Calu3 (cell line): Measurements from ENCODE around the gene NDFIP2. TPM values are rescaled to one million over a fixed set of nuclear protein-coding genes. Genes with fewer than 3 reads are reported as not detected.

Experiments
- BruUV-seq: library from RNA; stranded (reverse); fragments of 400-500 nt; replicated peaks from 2 replicates; lab custom pipeline; 2021; lab: Mats Ljungman, UMichigan
- CTCF ChIA-PET: fragments of 300-600 bp; sonication (Branson Sonifier 250); formaldehyde crosslinking; loops from one replicate; lab custom pipeline; 2022; ENCODE audit warnings: antibody characterized with exemption; lab: Charles Lee
- DNase-seq: peaks from one replicate; pipeline ENCODE4 v3.0.0; 2022
- H3K27ac Mint-ChIP-seq: one replicate; pipeline ENCODE4 v1.8.0; 2022; ENCODE audit warnings: mixed read lengths; ENCODE audit not compliant: unreplicated experiment
- H3K27me3 Mint-ChIP-seq: one replicate; pipeline ENCODE4 v1.8.0; 2022; ENCODE audit warnings: mixed read lengths; ENCODE audit not compliant: unreplicated experiment
- H3K36me3 Mint-ChIP-seq: one replicate; pipeline ENCODE4 v1.8.0; 2022; ENCODE audit warnings: mild to moderate bottlenecking, moderate library complexity, mixed read lengths; ENCODE audit not compliant: insufficient read depth, unreplicated experiment
- H3K4me1 Mint-ChIP-seq: one replicate; pipeline ENCODE4 v1.8.0; 2022; ENCODE audit warnings: mild to moderate bottlenecking, low read depth, mixed read lengths; ENCODE audit not compliant: unreplicated experiment
- H3K4me3 Mint-ChIP-seq: one replicate; pipeline ENCODE4 v1.8.0; 2022; ENCODE audit warnings: mild to moderate bottlenecking, low read depth, moderate library complexity, mixed read lengths; ENCODE audit not compliant: unreplicated experiment
- H3K9me3 Mint-ChIP-seq: one replicate; pipeline ENCODE4 v1.8.0; 2022; ENCODE audit warnings: low read depth, mixed read lengths; ENCODE audit not compliant: unreplicated experiment
- intact Hi-C: fragments of 100-400 bp; cut with micrococcal nuclease; formaldehyde crosslinking; loops from one replicate; pipeline ENCODE4 v1.10.0; 2022; ENCODE audit not compliant: unreplicated experiment
- total RNA-seq: library from RNA; stranded (reverse); gene quantifications from 2 replicates; pipeline ENCODE4 v1.2.3, GENCODE V29; 2022
- TF ChIP-seq, protein P1 (sequence below): fragments of 200-600 bp; IDR thresholded peaks from one replicate; pipeline ENCODE4 v1.8.0; 2022; ENCODE audit warnings: antibody characterized with exemption; ENCODE audit not compliant: unreplicated experiment

Gene NDFIP2
- total RNA-seq, 1 experiment from 2014 or later, result 26.7 TPM

- intact Hi-C loops, result no loop called here
- no peak overlapping the region for H3K27ac Mint-ChIP-seq
- TF ChIP-seq, protein P1, sequence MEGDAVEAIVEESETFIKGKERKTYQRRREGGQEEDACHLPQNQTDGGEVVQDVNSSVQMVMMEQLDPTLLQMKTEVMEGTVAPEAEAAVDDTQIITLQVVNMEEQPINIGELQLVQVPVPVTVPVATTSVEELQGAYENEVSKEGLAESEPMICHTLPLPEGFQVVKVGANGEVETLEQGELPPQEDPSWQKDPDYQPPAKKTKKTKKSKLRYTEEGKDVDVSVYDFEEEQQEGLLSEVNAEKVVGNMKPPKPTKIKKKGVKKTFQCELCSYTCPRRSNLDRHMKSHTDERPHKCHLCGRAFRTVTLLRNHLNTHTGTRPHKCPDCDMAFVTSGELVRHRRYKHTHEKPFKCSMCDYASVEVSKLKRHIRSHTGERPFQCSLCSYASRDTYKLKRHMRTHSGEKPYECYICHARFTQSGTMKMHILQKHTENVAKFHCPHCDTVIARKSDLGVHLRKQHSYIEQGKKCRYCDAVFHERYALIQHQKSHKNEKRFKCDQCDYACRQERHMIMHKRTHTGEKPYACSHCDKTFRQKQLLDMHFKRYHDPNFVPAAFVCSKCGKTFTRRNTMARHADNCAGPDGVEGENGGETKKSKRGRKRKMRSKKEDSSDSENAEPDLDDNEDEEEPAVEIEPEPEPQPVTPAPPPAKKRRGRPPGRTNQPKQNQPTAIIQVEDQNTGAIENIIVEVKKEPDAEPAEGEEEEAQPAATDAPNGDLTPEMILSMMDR, result no peak
- DNase-seq, result no peak
- no TSS peak for BruUV-seq
- H3K9me3 Mint-ChIP-seq, result no peaks in the 10 kb centered on the region
- H3K4me1 Mint-ChIP-seq, result no peaks in the 10 kb centered on the region
- no peaks in the 10 kb centered on the region for H3K36me3 Mint-ChIP-seq
- CTCF ChIA-PET, result no interaction called here
- no peak overlapping the region for H3K4me3 Mint-ChIP-seq
- no peaks in the 10 kb centered on the region for H3K27me3 Mint-ChIP-seq
Measured at GRCh38 chr13:79448413-79448812, 32.5 kb upstream of the NDFIP2 start.

DNA sequence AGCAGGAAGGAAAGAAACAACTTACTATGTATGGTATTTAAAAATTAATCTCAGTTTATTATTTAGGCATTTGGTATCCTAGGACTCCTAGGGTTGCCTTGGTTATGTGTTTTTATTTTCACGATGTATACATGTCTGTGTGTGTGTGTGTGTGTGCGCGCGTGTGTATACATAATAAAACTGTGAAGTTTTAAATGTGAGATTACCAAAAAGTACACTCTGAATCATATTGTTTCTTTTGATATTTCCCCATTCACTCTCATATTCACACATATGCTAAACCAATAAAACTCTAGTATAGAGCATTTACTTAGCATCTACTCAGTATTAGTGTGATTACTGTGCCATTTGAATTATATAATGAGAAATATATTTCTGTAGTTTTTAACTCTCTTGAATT lies 30.8 kb upstream of the NDFIP2 start:
- Mint-ChIP-seq H3K36me3 (no peaks in the 10 kb centered on the region), H3K4me1 (no peaks in the 10 kb centered on the region), H3K4me3 (no peak overlapping the region), H3K27ac (no peak overlapping the region), H3K9me3 (no peaks in the 10 kb centered on the region), H3K27me3 (no peaks in the 10 kb centered on the region)
- CTCF ChIA-PET, result no interaction called here
- DNase-seq, result no peak
- intact Hi-C loops, result no loop called here
- BruUV-seq, result no TSS peak
- TF ChIP-seq, protein P1, result no peak

GRCh38 chr13:79451500-79451962 lies 29.4 kb upstream of the NDFIP2 start:
- no peak overlapping the region for H3K4me3 Mint-ChIP-seq
- TF ChIP-seq, protein P1, result no peak
- CTCF ChIA-PET, result no interaction called here
- no peak for DNase-seq
- H3K27me3 Mint-ChIP-seq, result no peaks in the 10 kb centered on the region
- no peaks in the 10 kb centered on the region for H3K9me3 Mint-ChIP-seq
- intact Hi-C loops, result no loop called here
- H3K27ac Mint-ChIP-seq, result no peak overlapping the region
- no TSS peak for BruUV-seq
- H3K4me1 Mint-ChIP-seq, result no peaks in the 10 kb centered on the region
- no peaks in the 10 kb centered on the region for H3K36me3 Mint-ChIP-seq

GRCh38 chr13:79452239-79452913 lies 28.6 kb upstream of the NDFIP2 start:
- no peaks in the 10 kb centered on the region for H3K27me3 Mint-ChIP-seq
- H3K4me3 Mint-ChIP-seq, result no peak overlapping the region
- H3K4me1 Mint-ChIP-seq, result no peaks in the 10 kb centered on the region
- CTCF ChIA-PET, result no interaction called here
- TF ChIP-seq, protein P1, result no peak
- H3K36me3 Mint-ChIP-seq, result no peaks in the 10 kb centered on the region
- BruUV-seq, result no TSS peak
- H3K27ac Mint-ChIP-seq, result no peak overlapping the region
- no peak for DNase-seq
- intact Hi-C loops, result no loop called here
- no peaks in the 10 kb centered on the region for H3K9me3 Mint-ChIP-seq
